HG03520 (cell line): ENCODE results near the gene LAMA2.
"Not testable (repeated sequence)": the region's sequence is repeated elsewhere in the genome, so short reads cannot be mapped to it uniquely, and the experiment has no call there.

Experiments
- ATAC-seq: cut with Tn5 transposase; IDR thresholded peaks from one replicate; pipeline ENCODE4 v1.9.1; 2021; ENCODE audit warnings: mild to moderate bottlenecking, moderate library complexity; ENCODE audit not compliant: unreplicated experiment

The LAMA2 gene

DNA sequence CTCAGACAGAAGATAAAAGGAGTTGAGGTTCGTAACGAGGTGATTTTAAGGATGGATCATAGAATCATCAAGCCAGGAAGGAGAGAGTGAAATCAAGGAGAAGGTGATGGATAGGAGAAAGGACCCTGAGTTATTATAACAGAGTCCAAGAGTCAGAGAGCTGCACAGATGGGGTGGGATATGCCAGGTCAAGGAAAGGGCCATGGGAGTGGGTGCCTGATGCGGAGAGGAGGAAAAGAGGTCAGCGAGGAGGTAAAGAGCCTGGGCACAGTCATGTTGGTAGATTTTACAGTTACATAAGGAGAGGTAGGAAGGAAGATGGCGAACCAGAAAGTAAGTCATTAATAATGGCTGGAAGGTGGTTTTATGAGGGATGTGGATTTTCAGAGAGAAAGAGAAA lies 114.9 kb downstream of the LAMA2 start:
- ATAC-seq = no peak

DNA sequence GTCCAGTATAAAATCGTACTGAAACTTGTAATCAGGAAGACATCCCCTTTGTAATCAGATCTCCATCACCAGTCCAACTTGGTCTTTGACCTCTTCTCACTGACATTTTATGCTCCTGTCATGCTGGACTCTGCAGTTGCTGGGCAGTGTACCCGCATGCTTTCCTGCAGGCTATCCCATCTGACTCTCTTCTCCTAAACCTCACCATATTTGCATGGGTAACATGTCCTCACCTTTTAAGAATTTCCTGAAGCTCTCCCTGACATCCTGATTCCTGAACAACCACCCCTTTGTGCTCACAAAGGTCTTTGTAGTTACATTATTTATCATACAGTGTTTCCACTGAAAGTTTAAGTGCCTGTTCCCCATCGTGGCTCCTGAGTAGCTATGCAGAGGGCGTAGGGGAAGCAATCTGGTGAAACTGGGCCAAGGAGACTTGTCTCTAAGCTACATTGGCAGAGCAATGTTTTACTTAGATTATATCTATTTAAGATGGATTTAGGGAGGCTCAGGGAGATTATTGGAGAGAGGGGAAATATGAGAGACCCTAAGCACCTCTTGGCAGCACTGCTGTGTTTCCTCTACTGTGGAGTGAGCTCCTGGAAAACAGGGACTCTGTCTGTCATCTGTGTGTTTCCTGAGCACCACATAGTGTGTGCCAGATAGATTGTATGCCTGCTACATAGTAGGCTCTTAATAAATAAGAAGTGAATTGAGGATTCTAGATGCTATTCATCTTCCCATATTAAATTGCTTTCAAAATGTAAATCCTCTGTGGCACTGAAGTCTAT lies 124.0 kb downstream of the LAMA2 start:
- no peak for ATAC-seq

DNA sequence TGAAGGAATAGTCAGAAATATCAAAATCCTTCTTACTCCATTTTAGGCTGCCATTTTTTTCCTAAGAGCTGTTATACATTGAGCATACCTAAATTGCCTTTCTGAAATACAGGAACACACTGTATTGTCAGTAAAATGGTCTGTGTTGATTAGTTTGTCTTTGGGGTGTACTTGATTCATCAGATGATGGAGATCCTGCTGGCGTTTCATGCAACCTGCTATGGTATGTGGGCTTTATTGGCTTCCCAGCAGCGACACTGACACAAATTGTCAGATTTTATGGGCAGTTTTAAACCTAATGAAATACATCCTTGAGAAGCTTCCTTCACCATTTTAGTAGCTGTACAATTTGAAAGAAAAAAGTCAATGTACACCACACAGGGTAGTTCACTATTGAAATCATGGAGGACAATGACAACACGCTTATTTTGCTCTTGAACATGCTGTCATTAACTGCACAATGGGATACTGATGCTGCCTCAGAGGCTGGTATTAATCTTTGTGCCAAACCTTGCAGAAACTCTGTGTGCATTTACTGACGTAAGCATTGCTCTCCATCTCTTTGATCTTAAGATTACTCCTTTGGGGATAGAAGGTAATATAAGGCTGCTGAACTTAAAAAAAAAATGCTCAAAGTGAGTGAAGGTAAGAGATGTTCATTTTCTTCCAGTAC lies 124.9 kb downstream of the LAMA2 start:
- ATAC-seq = no peak

DNA sequence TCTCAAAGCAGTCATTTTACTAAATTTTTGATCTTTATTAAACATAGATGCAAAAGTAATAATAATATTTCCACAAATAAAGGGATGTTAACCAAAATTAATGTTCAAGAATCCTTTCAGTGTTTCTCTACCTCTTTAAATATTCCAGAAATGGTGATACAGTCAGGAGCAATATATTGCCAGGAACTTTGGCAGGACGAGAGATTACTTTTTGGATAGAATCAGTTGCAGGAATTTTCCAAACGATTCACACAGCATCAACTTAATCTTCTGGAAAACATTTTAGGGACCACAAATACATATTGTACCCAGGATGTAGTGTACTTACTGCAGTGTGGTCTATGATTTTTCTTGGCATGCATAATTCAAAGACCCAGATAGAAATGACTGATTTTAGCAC lies 125.7 kb downstream of the LAMA2 start:
- no peak for ATAC-seq

DNA sequence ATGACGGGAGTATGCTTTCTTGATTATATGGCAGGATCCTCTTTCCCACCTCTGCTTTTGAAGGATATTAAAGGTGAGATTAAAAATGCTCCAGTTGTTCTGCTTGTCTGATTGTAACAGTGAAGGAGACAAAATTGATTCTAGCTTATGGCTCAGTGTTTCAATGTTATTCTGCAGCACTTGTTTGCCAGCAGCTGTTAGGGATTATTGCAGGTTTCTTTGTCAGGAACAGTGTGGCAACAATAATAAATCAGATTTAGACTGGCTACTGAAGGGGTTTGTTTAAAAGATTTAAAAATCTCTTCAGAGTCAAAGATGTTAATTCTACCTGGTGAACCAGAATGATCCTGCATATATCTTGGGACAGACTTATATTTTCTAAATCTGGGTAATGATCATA lies 126.9 kb downstream of the LAMA2 start:
- no peak for ATAC-seq

DNA sequence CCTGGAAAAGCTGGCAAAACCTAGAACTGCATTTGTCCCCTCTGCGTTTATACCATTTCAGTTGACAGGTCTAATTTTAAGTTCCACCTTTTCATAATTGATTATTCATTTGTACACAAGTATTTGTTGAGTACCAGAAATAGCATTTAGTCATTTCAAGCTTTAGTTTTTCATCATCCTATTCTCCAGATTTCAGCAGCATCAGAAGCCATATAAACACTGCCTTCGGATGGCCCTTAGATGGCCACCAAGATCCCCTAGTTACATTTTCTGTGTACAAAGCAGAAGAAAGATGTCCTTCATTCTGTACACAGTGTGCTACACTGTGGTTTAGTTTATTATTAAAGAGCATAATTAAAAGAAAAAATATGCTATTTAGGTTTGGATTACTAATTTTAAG lies 131.4 kb downstream of the LAMA2 start:
- ATAC-seq = no peak

DNA sequence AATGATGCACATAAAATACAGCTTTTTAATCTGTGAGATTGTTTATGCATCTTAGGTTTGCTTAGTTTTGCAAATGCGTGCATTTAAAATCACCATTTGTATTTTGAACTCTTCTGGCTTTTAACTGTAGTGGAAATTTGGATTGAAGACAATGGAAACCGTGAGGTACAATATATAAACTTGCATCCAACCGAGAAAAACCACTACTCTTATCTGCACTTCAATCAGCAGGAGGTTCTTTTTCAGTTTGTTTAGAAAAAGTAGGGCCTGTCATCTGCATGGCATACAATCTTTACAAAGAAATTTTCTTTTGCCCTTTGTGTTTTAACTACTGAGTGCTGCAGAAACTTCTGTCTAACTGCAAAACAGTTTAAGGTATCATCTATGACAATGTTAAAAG lies 132.8 kb downstream of the LAMA2 start:
- ATAC-seq = no peak

DNA sequence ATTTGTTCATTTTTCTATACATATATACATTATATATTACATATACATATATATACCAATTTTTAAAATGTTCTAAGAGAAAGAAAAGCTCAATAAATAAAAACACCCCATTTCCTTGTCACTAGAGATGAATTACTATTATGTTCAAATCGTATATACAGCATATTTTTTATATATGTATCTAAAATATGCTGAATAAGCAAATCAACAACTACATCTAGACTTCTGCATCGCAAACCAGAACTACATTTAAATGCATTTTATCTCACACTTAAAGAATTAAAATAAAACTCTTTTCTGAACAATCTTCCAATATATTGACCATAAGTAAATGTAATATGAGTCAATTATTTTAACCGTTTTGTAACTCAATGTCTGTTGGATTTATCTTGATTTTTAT lies 133.9 kb downstream of the LAMA2 start:
- ATAC-seq = no peak

DNA sequence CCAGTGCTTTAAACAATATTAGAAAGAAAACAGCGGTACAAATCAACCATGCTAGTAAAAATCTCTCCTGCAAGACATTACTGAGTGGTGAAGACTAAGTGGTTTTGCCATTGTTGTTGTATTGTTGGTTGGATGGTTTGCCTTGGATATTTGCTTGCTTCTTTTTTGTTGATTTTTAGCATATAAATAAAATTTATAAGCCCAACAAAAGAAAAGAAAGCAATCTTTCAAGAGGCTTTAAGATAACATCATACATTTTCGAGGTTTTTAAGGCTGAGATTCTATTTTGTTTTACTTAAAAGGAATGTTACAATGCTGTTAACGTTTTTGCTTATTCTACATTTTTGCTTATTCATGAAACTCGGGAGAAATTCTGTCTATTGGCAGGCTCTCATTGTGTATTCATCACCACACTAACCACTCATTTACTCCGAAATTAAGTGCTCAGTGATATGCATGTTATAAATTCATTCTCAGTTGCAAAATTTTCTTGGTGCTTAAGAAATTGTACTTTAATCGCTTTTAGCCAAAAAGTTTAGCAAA lies 139.1 kb downstream of the LAMA2 start:
- ATAC-seq = no peak

DNA sequence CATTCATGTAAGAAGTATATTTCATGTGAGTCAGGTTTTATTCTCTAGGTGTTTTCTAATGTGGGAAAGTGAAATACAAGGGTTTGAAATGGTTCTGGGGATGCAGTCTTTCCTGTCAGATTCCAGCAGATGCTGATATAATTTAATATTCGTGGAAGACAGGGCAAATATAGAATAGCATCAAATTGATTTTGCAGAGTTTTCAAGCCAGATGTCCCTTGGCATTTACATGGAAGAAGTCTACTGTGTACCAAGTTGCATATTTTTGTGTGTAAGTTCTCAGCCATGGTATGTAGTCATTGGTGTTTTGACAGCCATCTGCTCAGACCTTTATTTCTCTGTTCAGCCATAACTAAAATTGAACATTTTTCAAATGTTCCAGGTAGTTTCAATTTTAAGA lies 143.7 kb downstream of the LAMA2 start:
- ATAC-seq = no peak

DNA sequence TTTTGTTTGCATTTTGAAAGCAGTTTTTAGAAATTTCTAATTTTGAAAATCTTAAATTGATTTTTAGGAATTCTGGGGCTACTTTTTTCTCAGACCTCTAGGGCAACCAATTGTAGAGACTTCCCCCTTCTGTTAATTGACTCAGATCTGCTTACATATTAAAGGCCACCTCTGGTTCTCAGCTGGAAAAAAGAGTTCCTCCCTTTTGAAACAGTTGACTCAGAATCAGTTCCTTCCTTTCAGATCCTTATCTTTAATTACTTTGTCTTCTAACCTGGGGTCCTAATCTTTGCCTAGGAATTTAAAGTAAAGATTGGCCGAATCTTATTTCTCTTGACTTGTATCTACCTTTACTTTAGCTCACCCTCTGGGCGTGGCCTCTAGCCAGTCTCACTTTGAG lies 146.8 kb downstream of the LAMA2 start:
- ATAC-seq = no peak

DNA sequence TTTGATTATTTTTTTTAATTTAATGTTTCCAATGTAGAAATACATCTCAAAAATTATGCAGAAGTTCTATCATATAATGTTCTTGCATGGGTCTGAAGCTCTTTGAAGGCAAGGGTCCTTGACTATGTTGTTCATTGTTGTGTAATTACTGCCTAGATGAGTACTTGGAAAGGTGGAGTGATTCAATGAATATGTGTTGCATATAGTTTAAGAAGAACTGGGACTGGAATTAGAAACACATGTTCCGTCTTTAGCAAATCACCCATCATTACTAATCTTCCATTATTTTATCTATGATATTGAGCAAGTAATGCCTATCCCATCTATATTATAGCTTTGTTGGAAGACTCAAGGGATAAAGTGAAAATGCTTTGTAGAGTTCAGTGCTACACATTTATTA lies 147.3 kb downstream of the LAMA2 start:
- ATAC-seq = no peak

DNA sequence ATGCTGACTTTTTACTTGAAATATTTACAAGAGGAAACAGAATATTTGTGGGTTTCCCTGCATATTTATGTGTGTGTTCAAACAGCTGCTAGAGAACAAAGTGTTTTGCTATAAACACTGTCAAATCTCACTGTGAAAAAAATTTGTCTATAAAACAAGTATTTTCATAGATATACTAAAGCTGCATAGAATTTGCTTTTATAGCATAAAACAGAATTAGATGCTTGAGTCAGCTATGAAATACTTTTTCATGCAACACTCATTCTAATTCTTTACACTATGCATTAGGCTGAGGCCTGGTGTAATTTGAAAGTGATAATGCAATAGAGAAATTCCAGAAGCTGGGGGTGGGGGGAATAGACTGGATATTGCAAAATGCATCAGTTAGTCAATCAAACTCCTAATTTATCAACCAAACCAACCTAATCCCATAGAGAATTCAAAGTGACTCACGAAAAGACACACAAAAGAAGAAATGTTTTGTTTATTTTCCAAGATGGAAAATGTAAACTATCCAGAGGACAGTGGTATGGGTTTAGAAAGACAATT lies 148.2 kb downstream of the LAMA2 start:
- no peak for ATAC-seq

DNA sequence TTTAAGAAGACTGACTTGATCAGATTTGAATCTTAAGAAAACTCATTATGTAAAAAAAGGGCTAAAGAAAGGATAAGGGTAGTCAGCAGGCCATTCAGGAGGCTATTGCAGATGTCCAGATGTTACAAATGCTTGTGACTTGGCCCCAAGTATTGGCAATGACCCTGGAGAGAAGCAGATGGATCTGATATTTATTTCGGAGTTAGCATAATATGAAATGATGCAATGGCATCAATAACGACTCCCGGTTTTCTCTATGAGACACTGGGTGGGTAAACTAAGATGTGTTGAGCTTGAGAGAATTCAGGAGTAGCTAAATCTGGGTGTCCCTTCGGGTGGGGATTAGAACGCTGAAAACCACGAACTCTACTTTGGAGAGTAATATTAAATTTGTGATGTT lies 149.7 kb downstream of the LAMA2 start:
- no peak for ATAC-seq

DNA sequence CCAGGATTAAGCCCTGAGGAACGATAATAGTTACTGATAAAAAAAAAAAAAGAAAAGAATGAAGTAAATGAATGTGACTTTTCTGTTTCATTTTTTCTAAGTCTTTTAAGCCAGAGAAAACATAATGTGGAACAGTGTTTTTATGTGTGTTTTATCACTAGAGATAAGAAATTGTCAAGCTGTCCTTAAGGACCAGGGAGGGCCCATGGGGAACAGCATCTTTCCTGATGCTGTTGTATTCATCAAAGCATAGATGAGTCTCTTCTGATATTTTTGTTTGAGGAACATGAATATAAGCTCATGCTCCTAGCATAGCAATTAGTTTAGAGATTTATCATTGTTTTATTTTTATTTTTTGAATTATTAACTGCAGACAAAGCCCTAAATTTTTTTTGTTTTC lies 150.2 kb downstream of the LAMA2 start:
- ATAC-seq = no peak

DNA sequence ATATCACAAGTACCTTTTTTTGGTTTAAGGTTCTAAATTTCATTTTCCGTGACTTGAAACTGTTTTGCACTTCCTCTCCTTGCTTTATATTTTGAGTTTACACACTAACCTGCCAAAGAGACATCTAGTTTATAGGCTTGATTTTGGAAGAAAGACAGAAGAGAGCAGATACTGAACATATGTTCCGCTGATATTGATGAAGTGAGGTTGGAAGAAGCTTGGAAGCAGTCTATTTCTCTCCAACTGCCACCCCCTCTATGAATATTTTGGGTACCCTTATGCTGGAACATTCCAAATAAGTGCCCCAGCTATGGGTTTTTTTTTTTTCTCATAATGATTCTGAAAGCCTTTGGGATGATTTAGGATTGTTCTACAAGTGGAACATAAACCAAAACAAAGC lies 150.6 kb downstream of the LAMA2 start:
- ATAC-seq = no peak

DNA sequence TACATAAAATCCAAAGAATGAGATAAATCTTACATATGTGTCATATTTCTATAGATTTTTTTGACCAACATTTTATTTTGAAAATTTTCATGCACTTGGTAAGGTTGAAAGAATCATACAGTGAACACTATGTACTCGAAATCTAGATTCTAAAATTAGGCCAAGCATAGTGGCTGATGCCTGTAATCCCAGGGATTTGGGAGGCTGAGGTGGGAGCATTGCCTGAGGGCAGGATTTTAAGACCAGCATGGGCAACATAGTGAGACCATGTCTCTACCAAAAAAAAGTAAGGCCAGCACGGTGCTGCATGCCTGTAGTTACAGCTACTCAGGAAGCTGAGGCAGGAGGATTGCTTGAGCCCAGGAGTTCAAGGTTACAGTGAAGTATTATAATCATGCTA lies 158.6 kb downstream of the LAMA2 start:
- ATAC-seq = no peak

DNA sequence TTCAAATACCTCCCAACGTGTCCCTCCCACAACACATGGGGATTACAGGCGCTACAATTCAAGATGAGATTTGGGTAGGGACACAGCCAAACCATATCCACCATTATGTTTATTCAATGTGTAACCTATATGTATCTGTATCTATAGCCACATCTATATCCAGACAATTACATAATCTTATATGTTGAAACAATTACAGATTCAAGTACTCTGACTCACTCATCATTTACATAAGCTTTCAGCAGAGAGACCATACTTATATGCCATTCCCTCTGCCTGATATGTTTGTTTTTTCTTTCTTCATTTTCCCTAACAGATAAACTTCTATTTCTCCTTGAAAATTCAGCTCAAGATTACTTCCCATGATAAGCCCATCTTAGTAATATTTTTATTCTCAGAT lies 163.6 kb downstream of the LAMA2 start:
- ATAC-seq = no peak

DNA sequence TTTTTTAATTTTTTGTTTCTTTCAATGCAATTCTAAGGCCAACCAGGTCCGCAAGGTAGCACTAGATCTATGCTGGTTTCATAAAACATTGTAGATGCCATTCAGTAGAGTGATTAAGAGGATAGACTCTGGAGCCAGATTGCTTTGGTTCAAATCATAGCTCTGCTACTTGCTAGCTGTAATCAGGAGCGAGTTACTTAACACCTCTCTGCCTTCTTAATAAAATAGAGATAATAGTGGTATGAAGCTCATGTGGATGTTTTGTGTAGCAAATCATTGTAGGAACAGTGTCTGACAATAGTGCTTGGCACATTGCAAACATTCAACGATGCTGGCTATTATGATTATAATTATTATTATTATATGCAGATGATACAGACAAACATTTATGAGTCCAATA lies 164.9 kb downstream of the LAMA2 start:
- no peak for ATAC-seq

DNA sequence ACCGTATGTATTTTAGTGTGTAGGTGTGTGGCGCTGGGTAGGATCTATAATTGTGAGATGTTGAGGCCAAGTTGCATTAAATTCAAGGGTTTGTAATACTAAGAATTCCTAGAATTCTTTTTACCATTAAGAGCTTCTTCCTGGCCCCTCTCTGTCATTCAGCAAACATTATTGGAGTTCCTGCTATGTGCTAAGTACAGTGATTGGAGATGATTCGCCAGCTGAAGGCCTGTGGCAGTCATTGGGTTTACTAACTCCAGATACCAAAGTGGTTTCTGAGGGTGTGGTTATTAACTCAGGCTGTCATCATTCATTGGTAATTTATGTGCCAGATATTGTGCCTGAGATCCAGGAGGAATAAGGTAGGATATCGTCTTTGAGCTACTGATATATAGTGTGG lies 167.1 kb downstream of the LAMA2 start:
- no peak for ATAC-seq

DNA sequence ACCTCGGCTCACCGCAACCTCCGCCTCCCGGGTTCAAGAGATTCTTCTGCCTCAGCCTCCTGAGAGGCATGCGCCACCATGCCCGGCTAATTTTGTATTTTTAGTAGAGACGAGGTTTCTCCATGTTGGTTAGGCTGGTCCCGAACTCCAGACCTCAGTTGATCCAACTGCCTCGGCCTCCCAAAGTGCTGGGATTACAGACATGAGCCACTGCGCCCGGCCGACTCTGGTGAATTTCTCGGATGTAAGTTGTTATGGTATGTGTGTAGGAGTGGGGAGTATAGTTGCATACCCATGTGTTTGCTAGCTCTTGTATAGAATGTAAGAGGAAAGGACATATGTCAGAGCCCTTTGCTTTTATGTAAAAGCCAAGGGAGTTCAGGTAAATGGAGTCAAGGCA lies 170.2 kb downstream of the LAMA2 start:
- ATAC-seq = not testable (repeated sequence)

DNA sequence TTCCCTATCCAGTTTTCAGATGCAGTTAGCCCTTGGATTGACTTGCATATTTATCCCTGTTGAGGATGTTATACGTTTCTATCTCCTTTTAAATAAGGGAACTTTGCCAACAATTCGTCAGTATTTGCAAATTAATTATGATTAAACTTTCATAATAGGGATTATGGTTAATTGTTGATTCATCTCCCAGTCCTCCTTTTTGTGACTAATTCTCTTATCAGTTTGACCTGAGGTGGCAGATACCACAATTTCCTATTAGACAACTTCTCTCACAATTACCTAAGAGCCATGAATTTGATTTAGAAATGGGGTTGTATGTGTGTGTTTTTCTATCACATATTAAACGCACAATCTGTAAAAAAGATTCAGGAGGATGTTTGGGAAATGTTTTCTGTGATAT lies 172.9 kb downstream of the LAMA2 start:
- no peak for ATAC-seq
